GM12878 (cell line): Measurements from ENCODE around the gene RADIL. TPM values are rescaled to one million over a fixed set of nuclear protein-coding genes. Genes with fewer than 3 reads are reported as not detected.

Experiments used
- ATAC-seq: fragments of 200-7000 bp; cut with Tn5 transposase; 3 replicates; pipeline ENCODE4 v1.9.1; 2020; ENCODE audit warnings: mild to moderate bottlenecking, moderate library complexity
- BruUV-seq: library from RNA; stranded (reverse); fragments of 400-500 nt; replicated peaks from 2 replicates; lab custom pipeline; 2021; lab: Mats Ljungman, UMichigan
- CTCF ChIA-PET: fragments of 300-600 bp; sonication (Branson Sonifier 250); formaldehyde crosslinking; extraction: SDS; loops from one replicate; lab custom pipeline; 2021; ENCODE audit warnings: inconsistent platforms; lab: Yijun Ruan, JAX
- POLR2A ChIA-PET: fragments of 350-600 bp; formaldehyde crosslinking; extraction: SDS; loops from one replicate; lab custom pipeline; 2021; ENCODE audit warnings: inconsistent platforms; lab: Charles Lee
- RAD21 ChIA-PET: fragments of 300-600 bp; sonication (Branson Sonifier 250); formaldehyde crosslinking; loops from one replicate; lab custom pipeline; 2023; ENCODE audit warnings: antibody characterized with exemption; ENCODE audit not compliant: unreplicated experiment; lab: Charles Lee
- SMC1A ChIA-PET: fragments of 300-600 bp; sonication (Branson Sonifier 250); formaldehyde crosslinking; loops from one replicate; lab custom pipeline; 2023; ENCODE audit not compliant: unreplicated experiment, uncharacterized antibody; lab: Charles Lee
- DNase-seq: peaks from one replicate; pipeline ENCODE4 v3.0.0-alpha.2; 2011; ENCODE audit warnings: low read depth, low spot score
- FAIRE-seq: peaks from 3 replicates; lab custom pipeline; 2011; peaks lifted over from hg19 to GRCh38; lab: Jason Lieb, UNC
- H2AFZ ChIP-seq: 2 replicates; pipeline ENCODE4 v1.6.0; 2011; ENCODE audit warnings: low read depth, low read length, control low read depth; ENCODE audit not compliant: control insufficient read depth
- H3K27ac ChIP-seq: 2 replicates; pipeline ENCODE4 v1.5.1; 2011; ENCODE audit warnings: control low read depth; ENCODE audit not compliant: control insufficient read depth, insufficient read depth
- H3K27me3 ChIP-seq, 2 experiments: replicated peaks in 1 of 2; 2 replicates each; pipeline versions ENCODE4 v1.6.0 to v1.6.1; 2011; ENCODE audit warnings: low read length in 1 of 2; ENCODE audit not compliant: control insufficient read depth in 2 of 2, insufficient read depth in 2 of 2
- H3K36me3 ChIP-seq, 2 experiments: 2 replicates each; pipeline ENCODE4 v1.5.1; 2011; ENCODE audit warnings: low read length in 1 of 2; ENCODE audit not compliant: control insufficient read depth in 2 of 2, insufficient read depth in 2 of 2
- H3K4me1 ChIP-seq: 2 replicates; pipeline ENCODE4 v1.6.1; 2011; ENCODE audit warnings: mild to moderate bottlenecking, low read length, moderate library complexity, mixed read lengths; ENCODE audit not compliant: control insufficient read depth, insufficient read depth
- H3K4me2 ChIP-seq: 2 replicates; pipeline ENCODE4 v1.6.0; 2011; ENCODE audit warnings: control low read depth; ENCODE audit not compliant: control insufficient read depth, insufficient read depth
- H3K4me3 ChIP-seq: fragments of 200-600 bp; sonication (generic); 2 replicates; pipeline ENCODE4 v1.5.1; 2016
- H3K79me2 ChIP-seq: 2 replicates; pipeline ENCODE4 v1.6.0; 2011; ENCODE audit warnings: low read length; ENCODE audit not compliant: control insufficient read depth, insufficient read depth
- H3K9ac ChIP-seq: 2 replicates; pipeline ENCODE4 v1.8.0; 2011; ENCODE audit warnings: low read length, control low read depth, mixed read lengths; ENCODE audit not compliant: control insufficient read depth, insufficient read depth
- H3K9me3 ChIP-seq: replicated peaks from 3 replicates; pipeline ENCODE4 v1.5.1; 2011; ENCODE audit warnings: mild to moderate bottlenecking, low read length; ENCODE audit not compliant: control insufficient read depth, insufficient read depth
- H4K20me1 ChIP-seq: 2 replicates; pipeline ENCODE4 v1.6.0; 2011; ENCODE audit not compliant: control insufficient read depth, insufficient read depth
- ASH2L ChIP-seq: fragments of 300-600, 200-600 bp; sonication (generic); IDR thresholded peaks from 2 replicates; pipeline ENCODE4 v1.6.1; 2017; ENCODE audit warnings: low read depth, mild to moderate bottlenecking, borderline replicate concordance
- BRCA1 ChIP-seq: IDR thresholded peaks from 2 replicates; pipeline ENCODE4 v1.6.1; 2011; ENCODE audit warnings: low read depth, low read length, improper control_type of control experiment
- CBFB ChIP-seq: IDR thresholded peaks from 2 replicates; pipeline ENCODE4 v1.6.1; 2016; ENCODE audit warnings: antibody characterized with exemption, low read depth
- CTCF ChIP-seq, 3 experiments: IDR thresholded peaks in 2 of 3; conservative IDR thresholded peaks in 1 of 3; 2 replicates each; pipeline ENCODE4 v1.5.1; 2011; ENCODE audit warnings: low read depth in 3 of 3, low read length in 3 of 3, mild to moderate bottlenecking in 3 of 3, control low read depth in 2 of 3, moderate library complexity in 2 of 3, inconsistent platforms in 1 of 3, mixed read lengths in 1 of 3; ENCODE audit not compliant: control insufficient read depth in 2 of 3, insufficient read depth in 1 of 3; ENCODE audit errors: extremely low read depth in 1 of 3
- ESRRA ChIP-seq: IDR thresholded peaks from 2 replicates; pipeline ENCODE4 v1.6.1; 2012; ENCODE audit warnings: mild to moderate bottlenecking, low read length, improper control_type of control experiment
- HDAC6 ChIP-seq: fragments of 200-600 bp; sonication (generic); IDR thresholded peaks from one replicate; pipeline ENCODE4 v1.8.0; 2017; ENCODE audit warnings: antibody characterized with exemption; ENCODE audit not compliant: unreplicated experiment
- KDM1A ChIP-seq: fragments of 200-600 bp; sonication (generic); IDR thresholded peaks from 2 replicates; pipeline ENCODE4 v1.6.1; 2016; ENCODE audit warnings: borderline replicate concordance
- NR2C1 ChIP-seq: fragments of 450-650 bp; IDR thresholded peaks from 2 replicates; pipeline ENCODE4 v1.6.1; 2017; ENCODE audit warnings: antibody characterized with exemption, mild to moderate bottlenecking, moderate library complexity
- PAX5 ChIP-seq: IDR thresholded peaks from 2 replicates; pipeline ENCODE4 v1.6.1; 2011; ENCODE audit warnings: low read depth, low read length, borderline replicate concordance
- POLR2A ChIP-seq: IDR thresholded peaks from 2 replicates; pipeline ENCODE4 v1.6.1; 2011; ENCODE audit warnings: low read depth, mild to moderate bottlenecking, low read length
- TBL1XR1 ChIP-seq: IDR thresholded peaks from 2 replicates; pipeline ENCODE4 v1.6.1; 2012; ENCODE audit warnings: low read depth, low read length, improper control_type of control experiment
- WRNIP1 ChIP-seq: IDR thresholded peaks from 2 replicates; pipeline ENCODE4 v1.6.1; 2011; ENCODE audit warnings: low read depth, low read length, improper control_type of control experiment, borderline replicate concordance
- ZNF274 ChIP-seq: IDR thresholded peaks from one replicate; pipeline ENCODE4 v1.8.0; 2011; ENCODE audit not compliant: insufficient read length, insufficient read depth
- WGBS: methylation state at CpG from one replicate; pipeline ENCODE4 v1.1.6; 2016; ENCODE audit warnings: low lambda C conversion rate; ENCODE audit not compliant: insufficient replicate concordance, insufficient coverage; ENCODE audit errors: missing lambda C conversion rate; 5-methylcytosine and 5-hydroxymethylcytosine counted together
- in situ Hi-C: fragments of 300-500 bp; cut with MboI; formaldehyde crosslinking; loops from 9 replicates; pipeline ENCODE4 v1.14.3; 2018; ENCODE audit warnings: mixed read lengths
- intact Hi-C: fragments of 100-400 bp; cut with micrococcal nuclease; formaldehyde crosslinking; loops from one replicate; pipeline ENCODE4 v1.14.2; 2022; ENCODE audit not compliant: unreplicated experiment
- polyA plus RNA-seq, 11 experiments: library from polyadenylated mRNA; depleted of rRNA in 4 of 11; unstranded in 6 of 11; stranded (reverse) in 5 of 11; fragments of >200 nt; fragmentation: Nextera tagmentation in 4 of 11; fragmentation: Illumina TruSeq in 1 of 11; extraction: Ambion mirVana in 4 of 11; extraction: Trizol in 1 of 11; gene quantifications; 1 replicate in 1 of 11; 2 replicates in 10 of 11; pipeline versions ENCODE4 v1.2.1 to v1.2.3, GENCODE V29; 2011 to 2016; ENCODE audit warnings: inconsistent platforms in 2 of 11, missing spikeins in 2 of 11, low read depth in 1 of 11
- total RNA-seq, 4 experiments: library from RNA; depleted of rRNA in 3 of 4; stranded (reverse); fragments of >200 nt in 3 of 4; fragmentation: Illumina TruSeq in 1 of 4; extraction: Trizol in 1 of 4; gene quantifications; 2 replicates each; pipeline versions ENCODE4 v1.2.1 to v1.2.3, GENCODE V29; 2013 to 2021
- TF ChIP-seq, protein P1 (sequence below): fragments of 450-650 bp; IDR thresholded peaks from 2 replicates; pipeline ENCODE4 v1.6.1; 2017; ENCODE audit warnings: mild to moderate bottlenecking, moderate library complexity

RADIL gene
- total and polyA plus RNA-seq, 10 of the 15 experiments (the other 5 are each of a cell fraction or from before 2014, with no cell fraction given): 0.05 to 0.06 TPM; not detected in 8

GRCh38 chr7:4759211-4759610 is 124.3 kb downstream of the RADIL start:
- ChIA-PET CTCF (no interaction called here), SMC1A (no interaction called here), POLR2A (no interaction called here), RAD21 (no interaction called here)
- no peaks in the 10 kb centered on the region for H3K9me3 ChIP-seq
- in situ Hi-C loops (no loop called here), intact Hi-C loops (no loop called here)
- no peak for TF ChIP-seq ZNF274
- TF ChIP-seq WRNIP1: no peak
- TF ChIP-seq POLR2A: peak; percentile 48; the same call in 1 of the 2 replicates
- ATAC-seq: no peak
- H4K20me1 ChIP-seq: no peaks in the 10 kb centered on the region
- peaks cover 11 to 33% of the 10 kb centered on the region in 2 experiments; a peak in 3 of 4 replicates for H3K36me3 ChIP-seq
- no peak overlapping the region for H3K4me3 ChIP-seq
- 96% methylated on average over 35 of the region's 40 CpGs for WGBS
- FAIRE-seq: no peak
- no peak overlapping the region for H3K9ac ChIP-seq
- no peak for DNase-seq
- no peak overlapping the region for H3K27ac ChIP-seq
- H3K4me2 ChIP-seq: no peak overlapping the region
- H3K27me3 ChIP-seq: no peaks in the 10 kb centered on the region
- H3K79me2 ChIP-seq: no peaks in the 10 kb centered on the region
- no peaks in the 10 kb centered on the region for H3K4me1 ChIP-seq
- H2AFZ ChIP-seq: no peak overlapping the region
- no TSS peak for BruUV-seq

- H3K4me3 ChIP-seq: no peak overlapping the region
- WGBS: 97% methylated on average over 24 of the region's 29 CpGs
- H3K9ac ChIP-seq: no peak overlapping the region
- ChIA-PET POLR2A (no interaction called here), SMC1A (no interaction called here), CTCF (no interaction called here), RAD21 (no interaction called here)
- FAIRE-seq (no peak), ATAC-seq (no peak), DNase-seq (no peak)
- no peaks in the 10 kb centered on the region for H4K20me1 ChIP-seq
- in situ Hi-C loops (no loop called here), intact Hi-C loops (no loop called here)
- H3K4me1 ChIP-seq: no peaks in the 10 kb centered on the region
- no peak overlapping the region for H3K4me2 ChIP-seq
- no peaks in the 10 kb centered on the region for H3K9me3 ChIP-seq
- H2AFZ ChIP-seq: no peak overlapping the region
- peaks cover 11 to 30% of the 10 kb centered on the region in 2 experiments; a peak in 3 of 4 replicates for H3K36me3 ChIP-seq
- no peaks in the 10 kb centered on the region for H3K27me3 ChIP-seq
- no peaks in the 10 kb centered on the region for H3K79me2 ChIP-seq
- H3K27ac ChIP-seq: no peak overlapping the region
- no TSS peak for BruUV-seq
- TF ChIP-seq KDM1A: no peak
- no peak for TF ChIP-seq PAX5
- TF ChIP-seq CTCF (IDR thresholded peaks at IDR 0.05 in 2 of 3, conservative IDR thresholded peaks at IDR 0.05 in 1 of 3; ENCODE audit: control insufficient read depth in 2 of 3, extremely low read depth in 1 of 3, insufficient read depth in 1 of 3, low read depth in 3 of 3, low read length in 3 of 3): no peak
- no peak for TF ChIP-seq NR2C1
- TF ChIP-seq HDAC6: no peak
- no peak for TF ChIP-seq ASH2L
- no peak for TF ChIP-seq CBFB
- no peak for TF ChIP-seq ESRRA
- TF ChIP-seq TBL1XR1: no peak
- TF ChIP-seq, protein P1, sequence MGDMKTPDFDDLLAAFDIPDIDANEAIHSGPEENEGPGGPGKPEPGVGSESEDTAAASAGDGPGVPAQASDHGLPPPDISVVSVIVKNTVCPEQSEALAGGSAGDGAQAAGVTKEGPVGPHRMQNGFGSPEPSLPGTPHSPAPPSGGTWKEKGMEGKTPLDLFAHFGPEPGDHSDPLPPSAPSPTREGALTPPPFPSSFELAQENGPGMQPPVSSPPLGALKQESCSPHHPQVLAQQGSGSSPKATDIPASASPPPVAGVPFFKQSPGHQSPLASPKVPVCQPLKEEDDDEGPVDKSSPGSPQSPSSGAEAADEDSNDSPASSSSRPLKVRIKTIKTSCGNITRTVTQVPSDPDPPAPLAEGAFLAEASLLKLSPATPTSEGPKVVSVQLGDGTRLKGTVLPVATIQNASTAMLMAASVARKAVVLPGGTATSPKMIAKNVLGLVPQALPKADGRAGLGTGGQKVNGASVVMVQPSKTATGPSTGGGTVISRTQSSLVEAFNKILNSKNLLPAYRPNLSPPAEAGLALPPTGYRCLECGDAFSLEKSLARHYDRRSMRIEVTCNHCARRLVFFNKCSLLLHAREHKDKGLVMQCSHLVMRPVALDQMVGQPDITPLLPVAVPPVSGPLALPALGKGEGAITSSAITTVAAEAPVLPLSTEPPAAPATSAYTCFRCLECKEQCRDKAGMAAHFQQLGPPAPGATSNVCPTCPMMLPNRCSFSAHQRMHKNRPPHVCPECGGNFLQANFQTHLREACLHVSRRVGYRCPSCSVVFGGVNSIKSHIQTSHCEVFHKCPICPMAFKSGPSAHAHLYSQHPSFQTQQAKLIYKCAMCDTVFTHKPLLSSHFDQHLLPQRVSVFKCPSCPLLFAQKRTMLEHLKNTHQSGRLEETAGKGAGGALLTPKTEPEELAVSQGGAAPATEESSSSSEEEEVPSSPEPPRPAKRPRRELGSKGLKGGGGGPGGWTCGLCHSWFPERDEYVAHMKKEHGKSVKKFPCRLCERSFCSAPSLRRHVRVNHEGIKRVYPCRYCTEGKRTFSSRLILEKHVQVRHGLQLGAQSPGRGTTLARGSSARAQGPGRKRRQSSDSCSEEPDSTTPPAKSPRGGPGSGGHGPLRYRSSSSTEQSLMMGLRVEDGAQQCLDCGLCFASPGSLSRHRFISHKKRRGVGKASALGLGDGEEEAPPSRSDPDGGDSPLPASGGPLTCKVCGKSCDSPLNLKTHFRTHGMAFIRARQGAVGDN: no peak
- TF ChIP-seq BRCA1: no peak
Observed at GRCh38 chr7:4758791-4759190, 124.7 kb downstream of the RADIL start.
